HG03095 (cell line): ENCODE data around the gene SLC2A4RG.

Experiments
- ATAC-seq: cut with Tn5 transposase; IDR thresholded peaks from one replicate; pipeline ENCODE4 v1.9.1; 2021; ENCODE audit warnings: moderate library complexity; ENCODE audit not compliant: unreplicated experiment

Gene SLC2A4RG

GRCh38 chr20:63740627-63741353 lies 1.2 kb downstream of the SLC2A4RG start:
- ATAC-seq, result no peak

DNA sequence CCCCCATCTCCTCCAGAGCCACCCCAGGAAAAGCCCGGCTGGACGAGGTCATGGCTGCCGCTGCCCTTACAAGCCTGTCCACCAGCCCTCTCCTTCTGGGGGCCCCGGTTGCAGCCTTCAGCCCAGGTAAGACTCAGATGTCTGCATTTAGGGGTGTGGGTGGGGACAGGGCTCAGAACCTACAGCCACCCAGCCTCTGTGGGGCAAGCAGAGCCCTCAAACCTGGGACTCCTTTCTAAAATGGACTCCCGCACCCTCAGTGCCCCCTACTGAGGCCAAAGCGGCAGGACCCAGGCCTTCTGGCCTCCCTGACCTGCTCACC lies 1.7 kb downstream of the SLC2A4RG start:
- no peak for ATAC-seq

GRCh38 chr20:63741676-63742380 lies 2.3 kb downstream of the SLC2A4RG start:
- ATAC-seq, result no peak

DNA sequence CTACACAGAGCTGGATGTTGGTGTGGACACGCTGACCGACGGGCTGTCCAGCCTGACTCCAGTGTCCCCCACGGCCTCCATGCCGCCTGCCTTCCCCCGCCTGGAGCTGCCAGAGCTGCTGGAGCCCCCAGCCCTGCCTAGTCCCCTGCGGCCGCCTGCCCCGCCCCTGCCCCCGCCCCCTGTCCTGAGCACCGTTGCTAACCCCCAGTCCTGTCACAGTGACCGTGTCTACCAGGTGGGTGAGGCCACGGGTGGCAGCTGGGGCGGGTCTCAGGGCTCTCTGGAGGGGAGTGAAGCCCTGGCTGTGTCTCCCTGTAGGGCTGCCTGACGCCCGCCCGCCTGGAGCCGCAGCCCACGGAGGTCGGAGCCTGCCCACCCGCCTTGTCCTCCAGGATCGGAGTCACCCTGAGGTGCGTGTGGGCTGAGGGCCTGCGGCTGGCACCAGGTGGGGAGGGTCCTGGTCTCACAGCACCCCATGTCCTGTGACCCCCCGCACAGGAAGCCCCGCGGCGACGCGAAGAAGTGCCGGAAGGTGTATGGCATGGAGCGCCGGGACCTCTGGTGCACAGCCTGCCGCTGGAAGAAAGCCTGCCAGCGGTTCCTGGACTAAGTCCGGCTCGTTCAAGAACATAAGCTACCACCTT lies 2.9 kb downstream of the SLC2A4RG start:
- no peak for ATAC-seq

DNA sequence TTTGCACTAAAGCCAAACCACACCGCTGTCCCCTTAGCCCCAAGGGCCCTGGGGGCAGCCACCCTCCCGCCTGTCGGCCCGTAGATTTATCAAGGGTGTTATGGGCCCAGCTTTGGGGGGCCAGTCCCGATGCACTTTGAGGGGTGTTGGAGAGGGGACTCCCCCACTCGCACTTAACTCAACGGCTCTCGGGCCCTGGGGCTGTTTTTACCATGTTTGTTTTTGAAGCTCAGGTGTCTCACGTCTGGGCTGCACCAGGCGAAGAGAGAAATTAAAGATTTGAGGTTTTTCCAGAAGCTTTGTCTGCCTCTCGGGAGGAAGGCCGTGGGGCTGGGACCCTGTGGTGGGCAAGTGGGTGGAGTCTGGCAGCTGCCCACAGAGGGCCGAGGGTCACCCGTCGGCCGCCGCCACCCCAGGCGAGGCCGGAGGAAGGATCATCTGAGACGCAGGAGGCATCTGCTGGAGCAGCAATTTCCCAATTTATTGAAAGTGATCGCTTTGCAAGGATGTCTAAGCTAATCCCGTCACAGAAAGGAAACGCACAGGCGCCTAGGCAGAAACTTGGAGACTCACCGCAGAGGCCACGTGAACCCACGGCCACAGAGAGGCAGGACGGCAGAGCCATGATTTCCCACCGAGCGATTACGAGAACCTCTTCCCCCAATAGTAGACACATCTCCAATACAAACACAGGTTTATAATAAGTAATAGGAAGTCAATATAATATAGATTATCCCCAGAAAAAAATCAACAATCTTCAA lies 3.8 kb downstream of the SLC2A4RG start:
- ATAC-seq, result no peak

GRCh38 chr20:63744158-63744557 lies 4.6 kb downstream of the SLC2A4RG start:
- no peak for ATAC-seq

- no peak for ATAC-seq
These were observed 5.2 kb downstream of the SLC2A4RG start for GRCh38 chr20:63744574-63745423.

DNA sequence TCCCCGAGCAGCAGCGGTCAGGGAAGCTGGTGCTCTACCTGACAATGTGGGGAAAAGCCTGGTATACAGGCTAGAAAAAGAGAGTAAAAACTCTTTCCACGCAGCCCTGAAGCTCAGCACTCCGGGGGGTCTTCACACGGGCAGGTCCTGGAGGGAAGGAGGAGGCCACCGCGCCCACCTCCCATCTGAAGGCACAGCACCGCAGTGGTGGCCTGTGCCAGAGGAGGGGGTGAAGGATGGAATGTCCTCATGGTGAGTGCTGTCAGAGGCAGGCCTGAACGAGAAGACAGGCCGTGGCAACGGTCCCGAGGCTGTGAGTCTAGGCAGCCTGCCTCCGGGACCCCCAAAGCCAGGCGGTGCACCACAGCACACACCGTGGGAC lies 5.8 kb downstream of the SLC2A4RG start:
- ATAC-seq, result no peak

- no peak for ATAC-seq
These were observed 6.6 kb downstream of the SLC2A4RG start for GRCh38 chr20:63745961-63746731.

GRCh38 chr20:63746751-63747315 lies 7.3 kb downstream of the SLC2A4RG start:
- ATAC-seq, result no peak

GRCh38 chr20:63747622-63748069 lies 8.1 kb downstream of the SLC2A4RG start:
- no peak for ATAC-seq

DNA sequence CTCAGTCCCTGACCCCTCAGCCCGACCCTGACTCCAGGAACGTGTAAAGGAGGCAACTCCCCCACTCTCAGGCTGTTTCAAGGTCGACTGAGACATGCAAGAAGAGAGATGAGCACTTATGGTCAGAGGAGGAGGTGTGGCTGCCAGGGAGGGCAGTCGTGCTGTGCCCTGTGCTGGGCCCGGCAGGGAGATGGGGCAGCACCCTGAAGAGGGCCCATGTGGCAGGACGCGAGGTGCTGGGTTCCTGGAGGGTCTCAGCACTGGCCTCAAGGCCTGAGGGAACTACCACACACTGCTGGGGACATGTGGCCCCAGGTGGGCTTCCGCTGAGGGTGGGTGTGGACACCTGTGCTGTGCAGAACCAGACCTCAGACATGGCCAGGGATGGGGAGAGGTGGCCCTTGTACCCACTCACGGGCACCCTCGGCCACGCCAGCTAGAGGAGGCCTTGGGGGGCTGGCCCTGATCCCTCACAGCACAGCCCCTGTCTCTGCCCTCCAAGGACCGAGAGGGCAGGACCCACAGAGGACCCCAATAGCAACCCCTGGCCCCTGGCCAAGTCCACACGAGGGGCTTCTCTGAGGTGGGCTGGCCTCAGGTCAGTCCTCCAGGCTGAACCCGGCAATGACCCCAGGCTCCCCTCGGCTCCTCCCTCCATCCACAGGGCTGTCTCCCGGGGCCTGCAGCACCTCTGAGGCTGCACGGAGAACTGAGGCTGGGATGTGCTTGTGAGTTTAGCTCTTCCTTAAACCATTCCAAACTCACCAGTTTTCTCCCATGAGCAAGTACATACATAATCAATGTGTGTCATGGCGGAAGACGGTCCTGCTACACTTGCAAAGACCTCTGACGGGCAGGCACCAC lies 8.7 kb downstream of the SLC2A4RG start:
- ATAC-seq, result no peak

- no peak for ATAC-seq
These were observed 9.3 kb downstream of the SLC2A4RG start for GRCh38 chr20:63748934-63749270.

DNA sequence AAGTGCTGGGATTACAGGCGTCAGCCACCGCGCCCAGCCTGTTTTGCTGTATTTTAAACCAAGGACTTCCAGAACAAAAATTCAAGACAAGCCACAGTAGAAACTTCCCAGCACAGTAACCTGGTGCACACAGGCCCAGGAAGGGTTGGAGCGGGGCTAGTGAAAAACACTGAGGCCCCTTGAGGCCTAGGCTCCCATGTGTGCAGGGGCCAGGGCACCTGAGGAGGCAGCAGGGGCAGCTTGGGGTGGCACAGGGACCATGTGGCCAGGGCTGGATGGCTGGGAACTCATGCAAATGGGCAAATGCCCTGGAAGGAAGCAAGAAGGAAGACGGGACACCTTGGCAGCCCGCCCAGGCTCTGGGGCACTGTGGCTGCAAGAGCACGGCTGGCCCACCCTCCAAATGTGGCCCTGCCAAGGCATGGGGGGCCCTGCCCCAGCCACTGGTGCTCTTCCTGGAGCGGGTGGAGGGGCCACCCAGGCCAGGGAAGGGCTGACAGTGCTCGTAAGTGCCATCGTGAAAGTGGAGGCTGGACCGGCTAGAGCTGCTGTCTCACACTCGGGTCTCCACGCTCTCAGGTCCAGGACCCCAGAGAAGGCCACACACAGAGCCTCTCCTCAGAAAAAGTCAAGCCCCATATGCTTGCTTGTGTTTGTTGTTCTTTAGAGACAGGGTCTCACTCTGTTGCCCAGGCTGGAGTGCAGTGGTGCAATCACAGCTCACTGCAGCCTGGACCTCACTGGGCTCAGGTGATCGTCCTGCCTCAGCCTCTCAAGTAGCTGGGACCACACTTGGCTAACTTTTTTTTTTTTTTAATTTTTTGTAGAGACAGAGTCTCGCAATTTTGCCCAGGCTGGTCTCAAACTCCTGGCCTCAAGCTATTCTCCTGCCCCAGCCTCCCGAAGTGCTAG lies 10.3 kb downstream of the SLC2A4RG start:
- ATAC-seq, result no peak

DNA sequence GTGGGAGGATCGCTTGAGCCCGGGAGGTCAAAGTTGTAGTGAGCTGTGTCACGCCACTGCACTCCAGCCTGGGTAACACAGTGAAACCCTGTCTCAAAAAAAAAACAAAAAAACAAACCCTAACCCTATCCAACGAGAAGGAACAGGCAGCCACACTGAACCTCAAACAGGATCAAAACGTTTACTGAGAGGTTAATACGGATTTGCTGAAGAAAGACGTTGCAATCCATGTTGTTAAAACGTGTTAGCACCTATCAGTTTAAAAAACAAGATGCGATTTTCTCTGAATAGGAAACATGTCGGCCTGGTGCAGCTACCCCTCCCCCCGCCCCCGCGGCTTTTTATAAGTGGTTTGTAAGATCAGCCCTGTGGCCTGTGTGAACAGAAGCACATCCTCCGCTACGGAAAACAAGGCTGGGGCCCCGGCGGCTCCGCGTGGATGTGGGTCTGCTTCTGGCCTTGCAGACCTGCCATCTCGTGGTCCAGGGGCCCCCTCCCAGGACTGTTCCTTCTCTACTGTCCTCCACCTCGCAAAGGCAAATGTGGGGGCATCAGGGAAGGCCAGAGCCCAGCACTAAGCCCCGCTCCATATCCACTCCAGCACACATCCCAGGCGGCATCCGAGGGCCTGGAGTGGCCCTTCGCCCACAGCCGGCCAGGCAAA lies 11.4 kb downstream of the SLC2A4RG start:
- no peak for ATAC-seq

- no peak for ATAC-seq
These were observed 12.1 kb downstream of the SLC2A4RG start for GRCh38 chr20:63751471-63752271.
